NCI-H2227 treated with DMSO at 0.1 percent for 48 hours (cell line): ENCODE measurements around the gene DYNC2I2.
"Not testable (repeated sequence)": the region's sequence is repeated elsewhere in the genome, so short reads cannot be mapped to it uniquely, and the experiment has no call there.

Experiments used
- DNase-seq: peaks from one replicate; lab custom pipeline; 2025; lab: John Stamatoyannopoulos, UW

DYNC2I2 gene

DNA sequence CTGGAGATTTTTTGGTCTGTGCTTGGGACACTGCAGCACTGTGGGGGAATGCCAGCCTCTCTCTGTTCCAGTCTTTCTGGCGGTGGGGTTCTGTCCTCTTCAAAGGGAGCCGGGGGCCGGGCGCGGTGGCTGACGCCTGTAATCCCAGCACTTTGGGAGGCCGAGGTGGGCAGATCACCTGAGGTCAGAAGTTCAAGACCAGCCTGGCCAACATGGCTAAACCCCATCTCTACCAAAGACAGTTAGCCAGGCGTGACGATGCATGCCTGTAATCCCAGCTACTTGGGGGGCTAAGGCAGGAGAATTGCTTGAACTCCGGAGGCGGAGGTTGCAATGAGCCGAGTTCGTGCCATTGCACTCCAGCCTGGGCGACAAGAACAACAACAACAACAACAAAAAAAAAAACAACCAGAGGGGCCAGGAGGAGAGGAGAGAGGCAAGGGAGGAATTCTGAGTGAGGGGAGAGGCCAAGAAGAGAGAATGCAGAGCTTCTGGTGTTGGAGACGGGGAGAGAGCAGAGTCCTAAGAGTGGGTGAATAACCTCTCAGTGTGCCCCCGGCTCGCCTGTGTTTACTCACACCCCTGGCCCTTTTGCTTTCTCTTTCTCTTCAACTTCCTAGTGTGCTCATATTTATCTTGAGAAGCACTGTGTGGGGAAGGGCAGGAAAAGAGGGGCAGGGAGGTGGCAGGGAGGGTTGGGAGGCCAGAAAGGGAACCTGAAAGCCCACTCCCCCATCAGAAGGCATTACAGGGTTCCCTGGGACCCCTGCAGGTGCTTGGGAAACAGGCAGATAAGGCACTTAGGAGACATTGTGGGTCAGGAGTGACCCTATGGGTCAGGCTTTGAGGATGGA is 29.2 kb upstream of the DYNC2I2 start:
- no peak for DNase-seq

DNA sequence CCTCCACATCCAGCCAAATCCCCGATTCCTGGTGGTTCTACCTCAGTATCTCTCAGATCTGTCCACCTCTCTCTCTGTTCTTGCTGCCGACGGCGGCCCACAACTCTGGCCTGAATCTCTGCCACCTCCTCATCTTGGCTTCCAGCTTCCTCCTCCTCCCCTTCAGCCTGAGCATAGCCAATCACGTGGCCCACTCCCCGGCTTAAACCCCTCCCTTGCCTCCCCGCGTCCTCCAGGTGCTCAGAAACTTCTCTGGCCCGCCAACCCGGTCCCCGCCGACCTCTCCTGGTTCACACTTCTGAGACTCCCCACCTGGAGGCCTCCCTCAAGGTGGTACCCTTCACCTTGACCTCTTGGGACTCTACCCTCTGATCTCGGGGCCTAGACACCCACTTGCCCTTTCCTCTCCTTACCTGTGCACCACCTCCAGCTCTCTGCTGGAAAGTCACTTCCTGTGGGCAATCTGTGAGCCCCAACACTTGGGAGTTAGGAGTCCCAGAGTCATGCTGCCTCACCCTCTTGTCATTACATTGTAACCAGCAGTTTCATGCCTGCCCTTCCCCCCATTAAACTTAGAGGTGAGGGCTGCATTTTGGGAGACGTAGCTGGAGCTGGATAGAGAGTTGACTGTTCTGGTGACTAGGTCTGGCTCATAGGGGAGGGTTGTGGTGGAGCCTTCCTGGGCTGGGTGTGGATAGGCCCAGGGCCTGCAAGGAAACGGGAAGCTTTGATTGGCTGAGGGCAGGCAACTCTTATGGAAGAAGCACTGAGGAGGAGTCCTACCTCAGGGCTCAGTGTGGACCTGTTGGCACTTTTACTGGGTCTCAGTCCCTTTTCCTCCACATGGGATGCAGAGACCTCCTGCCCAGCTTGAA is 27.9 kb upstream of the DYNC2I2 start:
- no peak for DNase-seq

DNA sequence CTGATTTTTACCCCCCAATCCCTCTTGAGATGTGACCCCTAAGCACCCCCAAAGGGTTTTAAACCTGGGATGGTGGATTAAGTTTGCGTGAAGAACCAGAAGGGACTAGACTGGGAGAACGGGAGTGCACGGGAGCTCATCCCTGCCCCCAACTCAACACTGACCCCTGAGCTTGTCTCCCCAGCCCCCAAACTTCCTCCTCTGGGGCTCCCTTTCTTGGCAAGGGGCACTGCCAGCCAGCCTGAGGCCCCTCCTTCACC is 27.3 kb upstream of the DYNC2I2 start:
- DNase-seq = no peak

DNA sequence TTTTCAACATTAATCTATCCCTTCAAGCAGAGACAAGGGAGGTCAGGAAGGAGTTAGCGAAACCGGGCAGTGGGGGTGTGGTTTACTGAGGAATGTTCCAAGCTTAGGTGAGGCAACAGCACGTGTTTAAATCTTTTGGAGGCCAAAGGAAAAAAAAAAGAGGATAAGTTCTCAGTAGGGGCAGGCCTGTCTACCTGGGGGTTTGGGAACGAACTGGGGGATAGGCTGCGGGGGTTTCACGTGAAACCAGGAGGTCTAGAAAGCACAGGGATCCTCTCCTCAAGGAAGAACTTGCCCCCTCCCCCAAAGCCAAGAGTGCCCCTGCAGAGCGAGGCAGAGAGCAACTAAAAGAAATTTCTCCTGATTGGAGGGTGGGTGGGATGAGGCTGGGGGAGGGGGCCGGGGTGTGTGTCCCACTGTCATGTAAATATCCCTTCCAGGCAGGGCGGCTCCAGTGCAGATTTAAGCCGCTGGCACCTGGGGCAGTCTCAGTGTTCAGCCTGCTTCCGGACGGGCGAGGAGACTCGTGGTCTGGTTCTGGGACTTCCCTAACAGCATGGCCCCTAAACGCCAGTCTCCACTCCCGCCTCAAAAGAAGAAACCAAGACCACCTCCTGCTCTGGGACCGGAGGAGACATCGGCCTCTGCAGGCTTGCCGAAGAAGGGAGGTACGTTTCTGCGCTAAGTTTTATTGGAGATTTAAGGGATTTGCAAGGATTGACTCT is 26.9 kb upstream of the DYNC2I2 start:
- no peak for DNase-seq

DNA sequence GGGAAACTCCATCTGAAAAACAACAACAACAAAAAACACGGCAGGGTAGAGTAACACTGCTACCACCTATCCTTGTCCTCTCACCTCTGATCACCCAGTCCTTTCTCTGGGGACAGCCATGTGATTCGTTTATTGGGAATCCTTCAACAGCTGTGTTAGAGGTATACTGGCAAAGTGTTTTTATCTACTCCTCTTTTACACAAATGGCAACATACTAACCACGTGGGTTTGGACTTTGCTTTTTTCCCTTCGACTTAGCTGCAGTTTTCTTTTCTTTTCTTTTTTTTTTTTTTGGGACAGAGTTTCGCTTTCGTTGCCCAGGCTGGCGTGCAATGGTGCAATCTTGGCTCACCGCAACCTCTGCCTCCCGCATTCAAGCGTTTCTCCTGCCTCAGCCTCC is 21.1 kb upstream of the DYNC2I2 start:
- no peak for DNase-seq

DNA sequence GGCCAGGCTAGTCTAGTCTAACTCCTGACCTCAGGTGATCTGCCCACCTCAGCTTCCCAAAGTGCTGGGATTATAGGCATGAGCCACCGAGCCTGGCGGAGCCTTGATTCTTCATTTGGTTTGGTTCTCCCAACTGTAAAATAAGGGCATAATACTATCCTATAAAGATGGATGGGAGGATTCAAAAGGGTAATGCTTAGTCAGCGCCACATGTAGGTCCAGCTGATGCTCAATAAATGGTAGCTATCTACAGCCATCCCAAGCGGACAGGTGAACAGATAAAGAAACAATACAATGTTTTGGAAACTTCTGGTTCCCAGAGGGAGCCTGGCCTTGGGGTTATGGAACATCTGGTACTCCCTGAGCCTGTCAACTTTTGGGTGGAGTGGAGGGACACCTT is 18.7 kb upstream of the DYNC2I2 start:
- DNase-seq = no peak

DNA sequence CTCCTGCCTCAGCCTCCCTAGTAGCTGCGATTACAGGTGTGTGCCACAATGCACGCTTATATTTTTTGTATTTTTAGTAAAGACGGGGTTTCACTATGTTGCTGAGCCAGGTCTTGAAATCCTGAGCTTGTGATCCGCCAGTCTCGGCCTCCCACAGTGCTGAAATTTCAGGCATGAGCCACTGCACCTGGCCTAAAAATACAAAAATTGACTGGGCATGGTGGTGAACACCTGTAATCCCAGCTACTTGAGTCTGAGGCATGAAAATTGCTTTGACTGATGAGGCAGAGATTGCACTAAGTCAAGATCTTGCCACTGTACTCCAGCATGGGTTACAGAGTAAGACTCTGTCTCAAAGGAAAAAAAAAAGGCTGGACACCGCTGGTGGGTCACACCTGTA is 13.1 kb upstream of the DYNC2I2 start:
- no peak for DNase-seq

DNA sequence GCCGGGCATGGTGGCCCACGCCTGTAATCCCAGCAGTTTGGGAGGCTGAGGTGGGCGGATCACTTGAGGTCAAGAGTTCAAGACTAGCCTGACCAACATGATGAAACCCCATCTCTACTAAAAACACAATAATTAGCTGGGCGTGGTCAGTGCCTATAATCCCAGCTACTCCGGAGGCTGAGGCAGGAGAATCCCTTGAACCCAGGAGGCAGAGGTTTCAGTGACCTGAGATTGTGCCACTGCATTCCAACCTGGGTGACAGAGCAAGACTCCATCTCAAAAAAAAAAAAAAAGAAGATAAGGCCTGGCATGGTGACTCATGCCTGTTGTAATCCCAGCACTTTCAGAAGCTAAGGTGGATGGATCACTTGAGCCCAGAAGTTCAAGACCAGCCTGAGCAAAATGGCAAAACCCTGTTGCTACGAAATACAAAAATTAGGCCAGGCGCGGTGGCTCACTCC is 9.9 kb upstream of the DYNC2I2 start:
- not testable (repeated sequence) for DNase-seq

DNA sequence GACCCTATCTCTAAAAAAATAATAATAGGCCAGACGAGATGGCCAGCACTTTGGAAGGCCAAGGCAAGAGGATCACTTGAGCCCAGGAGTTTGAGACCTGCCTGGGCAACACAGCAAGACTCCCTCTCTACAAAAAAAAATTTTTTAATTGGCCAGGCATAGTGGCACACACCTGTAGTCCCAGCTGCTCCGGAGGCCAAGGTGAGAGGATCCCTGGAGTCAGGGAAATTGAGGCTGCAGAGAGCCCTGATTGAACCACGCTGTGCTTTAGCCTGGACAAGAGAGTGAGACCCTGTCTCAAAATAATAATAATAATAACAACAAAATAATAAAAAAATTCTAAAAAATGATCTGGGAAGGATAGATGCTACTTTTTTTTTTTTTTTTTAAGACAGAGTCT is 1.1 kb upstream of the DYNC2I2 start:
- no peak for DNase-seq

DNA sequence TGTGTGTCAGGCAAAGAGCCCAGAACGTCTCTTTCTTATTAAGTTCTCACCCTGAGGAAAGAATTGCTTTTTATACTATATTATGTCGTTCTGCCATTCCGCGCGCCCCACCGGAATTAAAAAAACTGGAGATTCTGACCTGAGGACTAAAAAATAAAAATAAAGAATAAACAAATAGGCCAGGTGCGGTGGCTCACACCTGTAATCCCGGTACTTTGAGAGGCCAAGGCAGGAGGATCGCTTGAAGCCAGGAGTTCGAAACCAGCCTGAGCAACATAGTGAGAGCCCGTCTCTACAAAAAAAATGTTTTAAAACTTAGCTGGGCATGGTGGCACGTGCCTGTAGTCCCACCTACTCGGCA is 677 bp upstream of the DYNC2I2 start:
- DNase-seq = no peak

DNA sequence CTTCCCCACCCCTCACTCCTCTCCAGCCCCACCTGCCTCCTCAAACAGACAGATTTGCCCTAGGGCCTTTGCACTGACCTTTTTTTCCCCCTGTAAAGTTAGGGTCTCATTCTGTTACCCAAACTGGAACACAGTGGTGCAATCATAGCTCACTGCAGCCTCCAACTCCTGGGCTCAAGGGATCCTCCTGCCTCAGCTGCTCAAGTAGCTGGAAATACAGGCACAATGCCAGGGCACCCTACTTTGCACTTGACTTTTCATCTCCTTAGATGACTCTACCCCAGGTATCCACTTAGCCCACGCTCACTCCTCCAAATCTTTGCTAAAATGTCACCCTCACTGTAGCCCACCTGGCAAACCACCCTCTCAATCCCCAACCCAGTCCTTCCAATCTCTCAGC is 2.2 kb downstream of the DYNC2I2 start:
- DNase-seq = no peak

DNA sequence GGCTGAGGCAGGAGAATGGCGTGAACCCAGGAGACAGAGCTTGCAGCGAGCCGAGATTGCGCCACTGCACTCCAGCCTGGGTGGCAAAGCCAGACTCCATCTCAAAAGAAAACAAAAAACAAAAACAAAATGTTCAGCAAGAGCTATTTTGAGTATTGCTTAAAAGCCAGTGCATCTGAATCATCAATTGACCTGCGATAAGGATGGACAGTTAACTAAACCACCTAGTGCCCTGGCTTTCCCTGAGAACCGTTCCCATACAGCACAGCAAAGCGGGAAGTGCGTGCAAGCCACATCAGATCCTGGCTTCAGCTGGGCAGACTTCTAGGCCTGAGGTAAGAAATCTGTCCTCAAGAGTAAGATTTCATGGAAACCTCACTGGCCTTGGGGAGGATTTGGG is 2.7 kb downstream of the DYNC2I2 start:
- DNase-seq = no peak

DNA sequence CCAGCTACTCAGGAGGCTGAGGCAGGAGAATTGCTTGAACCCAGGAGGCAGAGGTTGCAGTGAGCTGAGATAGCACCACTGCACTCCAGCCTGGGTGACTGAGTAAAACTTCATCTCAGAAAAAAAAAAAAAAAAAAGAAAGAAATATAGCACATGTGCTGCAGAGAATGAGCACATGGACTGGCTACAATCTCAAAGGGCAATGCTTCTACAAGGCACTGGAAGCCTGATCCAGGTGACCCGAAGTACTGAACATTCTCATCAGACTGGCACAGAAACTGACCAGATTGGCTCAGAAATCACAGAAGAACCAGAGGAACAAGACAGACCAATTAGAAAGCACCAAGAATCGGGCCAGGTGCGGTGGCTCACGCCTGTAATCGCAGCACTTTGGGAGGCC is 4.8 kb downstream of the DYNC2I2 start:
- no peak for DNase-seq

DNA sequence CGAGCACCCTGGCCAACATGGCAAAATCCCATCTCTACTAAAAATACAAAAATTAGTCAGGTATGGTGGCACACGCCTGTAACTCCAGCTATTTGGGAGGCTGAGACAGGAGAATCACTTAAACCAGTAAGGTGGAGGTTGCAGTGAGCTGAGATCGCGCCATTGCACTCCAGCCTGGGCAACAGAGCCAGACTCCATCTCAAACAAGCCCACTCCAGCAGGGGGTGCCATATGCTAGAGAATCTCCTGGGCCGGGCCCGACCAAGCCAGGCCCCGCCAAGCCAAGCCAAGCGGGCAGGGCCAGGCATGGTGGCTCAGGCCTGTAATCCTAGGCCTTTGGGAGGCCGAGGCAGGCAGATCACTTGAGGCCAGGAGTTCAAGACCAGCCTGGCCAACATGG is 8.4 kb downstream of the DYNC2I2 start:
- DNase-seq = not testable (repeated sequence)

DNA sequence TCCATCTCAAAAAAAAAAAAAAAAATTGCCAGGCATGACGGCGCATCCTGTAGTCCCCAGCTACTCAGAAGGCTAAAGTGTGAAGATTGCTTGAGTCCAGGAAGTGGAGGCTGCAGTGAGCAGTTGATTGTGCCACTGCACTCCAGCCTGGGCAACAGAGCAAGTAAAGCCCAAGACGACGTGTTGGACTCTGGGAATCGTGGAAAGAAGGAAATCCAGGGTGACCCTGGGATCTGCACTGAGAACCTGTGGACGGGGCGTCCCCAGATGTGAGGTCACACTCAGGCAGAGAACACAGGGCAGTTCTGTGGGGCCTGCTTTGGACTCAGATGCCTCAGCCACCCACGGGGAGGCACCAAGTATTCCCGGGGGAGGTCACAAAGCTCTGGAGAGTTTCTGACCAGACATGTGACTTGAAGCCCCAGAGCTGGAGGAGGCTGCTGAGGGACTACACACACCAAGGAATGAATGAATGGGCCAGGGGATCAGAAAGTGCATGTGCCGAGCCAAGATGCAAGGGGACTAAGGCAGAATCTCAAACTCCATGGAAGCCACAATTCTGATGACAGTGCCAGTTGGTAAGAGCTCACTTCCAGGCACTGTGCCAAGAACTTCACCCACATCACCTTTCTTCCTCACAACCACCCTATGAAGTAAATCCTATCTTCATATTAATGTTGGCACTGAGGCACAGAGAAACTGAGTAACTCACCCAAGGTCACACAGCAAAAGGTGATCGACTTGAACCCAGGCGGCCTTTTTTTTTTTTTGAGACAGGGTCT is 12.9 kb downstream of the DYNC2I2 start:
- no peak for DNase-seq

DNA sequence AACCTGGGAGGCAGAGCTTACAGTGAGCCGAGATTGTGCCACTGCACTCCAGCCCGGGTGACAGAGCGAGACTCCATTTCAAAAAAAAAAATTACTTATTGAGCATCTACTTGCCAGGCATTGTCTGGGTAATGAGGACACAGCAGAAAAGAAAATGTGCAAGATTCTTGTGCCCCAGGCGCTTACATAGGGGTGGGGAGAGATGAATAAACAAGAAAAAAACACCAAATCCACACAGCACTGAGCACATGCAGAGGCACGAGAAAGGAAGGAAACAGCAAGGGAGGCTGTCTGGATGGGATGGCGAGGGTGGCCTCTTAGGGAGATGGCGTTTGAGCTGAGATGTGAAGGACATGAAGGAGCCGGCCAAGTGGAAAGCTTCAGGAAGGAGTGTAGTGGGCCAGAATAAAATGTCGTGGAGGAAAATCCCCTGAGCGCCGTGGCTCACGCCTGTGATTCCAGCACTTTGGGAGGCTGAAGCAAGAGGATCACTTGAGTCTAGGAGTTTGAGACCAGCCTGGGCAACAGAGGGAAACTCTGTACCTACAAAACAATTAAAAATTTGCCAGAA is 13.9 kb downstream of the DYNC2I2 start:
- DNase-seq = no peak

DNA sequence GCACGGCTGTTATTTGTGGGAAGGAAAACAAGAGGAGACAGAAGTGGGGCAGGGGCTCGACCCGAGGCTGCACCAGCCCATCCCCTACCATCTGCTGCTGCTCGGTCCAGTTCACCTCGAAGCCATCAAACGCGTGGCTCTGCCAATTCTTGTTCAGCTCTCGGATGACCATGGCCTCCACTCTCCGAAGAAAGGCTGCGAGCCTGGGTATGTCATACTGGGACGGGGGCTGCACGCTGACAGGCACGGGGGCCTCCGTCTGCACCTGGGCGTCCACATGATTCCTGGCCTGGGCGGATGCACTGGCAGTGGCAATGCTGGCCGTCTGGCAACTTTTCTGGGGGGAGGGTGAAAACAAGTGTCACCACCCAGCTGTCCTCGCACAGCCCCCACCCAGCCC is 16.0 kb downstream of the DYNC2I2 start:
- DNase-seq = no peak

DNA sequence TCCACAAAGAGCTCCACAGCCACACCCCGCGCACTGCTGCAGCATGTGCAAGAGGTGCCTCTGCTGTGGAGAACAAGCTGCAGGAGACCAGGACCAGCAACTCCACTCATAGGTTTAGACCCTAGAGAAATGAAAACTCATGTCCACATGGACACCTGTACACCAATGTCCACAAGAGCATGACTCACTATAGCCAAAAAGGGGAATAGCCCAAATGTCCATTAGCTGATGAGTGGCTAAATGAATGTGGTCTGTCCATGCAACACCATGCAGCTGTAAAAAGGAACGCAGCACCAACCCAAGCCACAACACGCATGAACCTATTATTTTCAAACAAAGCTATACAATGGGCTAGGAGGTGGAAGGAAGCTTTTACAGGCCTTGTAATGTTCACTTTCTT is 18.1 kb downstream of the DYNC2I2 start:
- no peak for DNase-seq

DNA sequence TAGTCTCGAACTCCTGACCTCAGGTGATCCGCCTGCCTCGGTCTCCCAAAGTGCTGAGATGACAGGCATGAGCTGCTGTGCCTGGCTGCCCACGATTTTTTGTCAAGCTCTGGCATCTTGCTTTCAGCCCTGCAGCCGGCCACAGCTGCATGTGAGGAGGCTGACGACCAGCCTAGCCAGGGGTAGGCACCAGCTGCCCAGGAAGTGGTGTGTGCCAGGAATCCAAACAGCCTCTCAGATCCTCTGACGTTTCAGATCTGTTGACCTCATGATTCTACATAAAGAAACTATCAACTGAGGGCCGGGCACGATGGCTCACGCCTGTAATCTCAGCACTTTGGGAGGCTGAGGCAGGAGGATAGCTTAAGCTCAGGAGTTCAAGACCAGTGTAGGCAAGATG is 19.0 kb downstream of the DYNC2I2 start:
- no peak for DNase-seq

DNA sequence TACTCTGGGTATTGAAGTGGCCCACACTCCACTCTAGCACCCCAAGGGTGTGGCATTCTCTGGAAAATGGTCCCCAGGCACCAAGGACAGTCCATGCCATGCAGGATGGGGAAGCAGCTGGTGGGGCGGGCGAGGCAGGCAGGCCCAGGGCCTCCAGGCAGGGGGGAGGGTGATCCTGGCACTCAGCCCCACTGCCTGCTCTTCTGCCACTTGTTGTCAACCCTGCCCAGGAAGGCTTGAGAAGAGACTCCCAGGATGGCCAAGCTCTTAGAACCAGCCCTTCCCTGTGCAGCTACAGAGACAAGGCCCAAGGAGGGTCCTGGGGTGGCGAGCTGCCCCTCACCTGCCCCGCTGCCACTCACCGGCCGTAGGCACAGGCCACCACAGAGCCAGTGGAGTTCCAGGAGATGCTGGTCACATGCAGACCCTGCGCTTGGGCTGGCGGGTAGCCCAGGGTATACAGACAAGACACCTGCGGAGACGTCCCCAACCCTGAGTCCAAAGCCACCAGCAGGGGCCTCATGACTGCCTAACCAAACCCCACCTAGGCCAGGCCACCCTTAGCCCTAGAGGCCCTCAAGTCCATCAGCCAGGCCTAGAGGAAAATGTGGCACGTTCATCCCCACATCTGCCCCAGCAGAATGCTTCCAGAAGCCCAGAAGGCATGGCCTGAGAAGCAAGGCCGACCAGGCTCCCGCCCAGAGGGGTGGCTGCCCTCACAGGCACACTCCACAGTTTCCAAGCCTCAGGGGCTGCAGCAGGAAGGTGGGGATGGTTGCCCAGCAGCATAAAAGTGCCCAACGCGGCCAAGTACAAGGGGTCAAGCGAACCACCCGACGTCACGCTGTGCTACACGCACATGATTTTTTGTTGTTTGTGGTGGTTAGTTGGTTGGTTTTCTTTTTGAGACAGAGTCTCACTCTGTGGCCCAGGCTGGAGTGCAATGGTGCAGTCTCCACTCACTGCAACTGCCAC is 19.8 kb downstream of the DYNC2I2 start:
- no peak for DNase-seq

DNA sequence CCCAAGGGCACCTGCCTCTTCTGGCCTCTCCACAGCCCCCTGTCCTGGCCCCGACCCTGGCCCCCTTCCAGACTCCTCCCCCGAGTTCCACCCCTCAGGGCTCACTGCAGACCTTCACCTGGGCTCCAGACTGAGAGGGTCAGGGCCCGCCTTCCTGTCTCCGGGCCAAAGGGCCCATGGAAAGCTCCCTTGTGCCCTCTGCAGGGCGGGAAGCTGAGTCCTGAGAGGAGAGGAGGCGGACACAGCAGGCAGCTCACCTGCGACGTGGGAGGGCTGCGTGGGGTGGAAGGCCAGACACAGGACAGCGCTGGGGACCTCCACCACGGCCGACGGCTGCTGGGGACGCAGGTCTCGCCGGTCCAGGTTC is 20.6 kb downstream of the DYNC2I2 start:
- DNase-seq = no peak
